Measurements from ENCODE around the gene AGTR1. TPM values are rescaled to one million over a fixed set of nuclear protein-coding genes. Genes with fewer than 3 reads are reported as not detected.
A peak's percentile ranks its signal among the peaks of the same experiment; 100 is the strongest.

The AGTR1 gene
- total and polyA plus RNA-seq, 2 experiments from 2014 or later = 6.1 to 8.0 TPM

- Histone ChIP-seq H3K79me2 (no peaks in the 10 kb centered on the region), H3K4me1 (ENCODE audit: insufficient read depth) (no peaks in the 10 kb centered on the region), H3K9me2 (replicated peaks; ENCODE audit: insufficient read depth) (no peaks in the 10 kb centered on the region), H3K27ac (no peak overlapping the region), H3K4me2 (peak overlapping the region; percentile 87), H2AFZ (peak overlapping the region; percentile 76), H4K20me1 (ENCODE audit: insufficient read depth, poor library complexity, severe bottlenecking) (no peaks in the 10 kb centered on the region), H3K27me3 (peaks cover 34% of the 10 kb centered on the region), H3K36me3 (replicated peaks; ENCODE audit: insufficient read depth, low read depth) (no peaks in the 10 kb centered on the region), H3K9me3 (ENCODE audit: low read depth) (no peaks in the 10 kb centered on the region), H3K4me3 (peak overlapping the region; percentile 56)
- WGBS (ENCODE audit: low lambda C conversion rate, missing lambda C conversion rate) = 54% methylated on average over 17 of the region's 17 CpGs
- DNase-seq (ENCODE audit: low spot score) = no peak
- TF ChIP-seq EZH2 (IDR thresholded peaks at IDR 0.05; ENCODE audit: borderline replicate concordance) = no peak
- TF ChIP-seq EZH2phosphoT487 (IDR thresholded peaks at IDR 0.05; ENCODE audit: low read depth, severe bottlenecking, unreplicated experiment) = no peak
- TF ChIP-seq CTCF (IDR thresholded peaks at IDR 0.05; ENCODE audit: poor library complexity) = no peak
Measured at GRCh38 chr3:148698190-148698810, 597 bp downstream of the AGTR1 start.

- no peak overlapping the region for H3K4me3 ChIP-seq
- H4K20me1 ChIP-seq (ENCODE audit: insufficient read depth, poor library complexity, severe bottlenecking) = no peaks in the 10 kb centered on the region
- no peaks in the 10 kb centered on the region for H3K9me2 ChIP-seq (replicated peaks; ENCODE audit: insufficient read depth)
- H3K4me1 ChIP-seq (ENCODE audit: insufficient read depth) = no peaks in the 10 kb centered on the region
- H3K27ac ChIP-seq = no peak overlapping the region
- no peak overlapping the region for H2AFZ ChIP-seq
- H3K4me2 ChIP-seq = no peak overlapping the region
- no peaks in the 10 kb centered on the region for H3K79me2 ChIP-seq
- H3K36me3 ChIP-seq (replicated peaks; ENCODE audit: insufficient read depth, low read depth) = no peaks in the 10 kb centered on the region
- H3K27me3 ChIP-seq = no peaks in the 10 kb centered on the region
- TF ChIP-seq CTCF (IDR thresholded peaks at IDR 0.05; ENCODE audit: poor library complexity) (no peak), EZH2phosphoT487 (IDR thresholded peaks at IDR 0.05; ENCODE audit: low read depth, severe bottlenecking, unreplicated experiment) (no peak), EZH2 (IDR thresholded peaks at IDR 0.05; ENCODE audit: borderline replicate concordance) (no peak)
- no peak for DNase-seq (ENCODE audit: low spot score)
- H3K9me3 ChIP-seq (ENCODE audit: low read depth) = no peaks in the 10 kb centered on the region
Measured at GRCh38 chr3:148705314-148705713, 7.6 kb downstream of the AGTR1 start.

- Histone ChIP-seq H3K36me3 (replicated peaks; ENCODE audit: insufficient read depth, low read depth) (no peaks in the 10 kb centered on the region), H3K4me1 (ENCODE audit: insufficient read depth) (no peaks in the 10 kb centered on the region), H3K4me2 (no peak overlapping the region), H3K79me2 (no peaks in the 10 kb centered on the region), H3K27ac (no peak overlapping the region), H4K20me1 (ENCODE audit: insufficient read depth, poor library complexity, severe bottlenecking) (no peaks in the 10 kb centered on the region), H3K27me3 (no peaks in the 10 kb centered on the region), H3K9me3 (ENCODE audit: low read depth) (no peaks in the 10 kb centered on the region), H3K4me3 (no peak overlapping the region), H2AFZ (no peak overlapping the region), H3K9me2 (replicated peaks; ENCODE audit: insufficient read depth) (no peaks in the 10 kb centered on the region)
- TF ChIP-seq EZH2phosphoT487 (IDR thresholded peaks at IDR 0.05; ENCODE audit: low read depth, severe bottlenecking, unreplicated experiment) = no peak
- TF ChIP-seq EZH2 (IDR thresholded peaks at IDR 0.05; ENCODE audit: borderline replicate concordance) = no peak
- TF ChIP-seq CTCF (IDR thresholded peaks at IDR 0.05; ENCODE audit: poor library complexity) = no peak
- no peak for DNase-seq (ENCODE audit: low spot score)
- WGBS (ENCODE audit: low lambda C conversion rate, missing lambda C conversion rate) = 74% methylated on average over 5 of the region's 5 CpGs
Measured at GRCh38 chr3:148707601-148708380, 10.1 kb downstream of the AGTR1 start.
